ENCODE data around the gene NDUFS7.
"Not testable (repeated sequence)": the region's sequence is repeated elsewhere in the genome, so short reads cannot be mapped to it uniquely, and the experiment has no call there.

The NDUFS7 gene

DNA sequence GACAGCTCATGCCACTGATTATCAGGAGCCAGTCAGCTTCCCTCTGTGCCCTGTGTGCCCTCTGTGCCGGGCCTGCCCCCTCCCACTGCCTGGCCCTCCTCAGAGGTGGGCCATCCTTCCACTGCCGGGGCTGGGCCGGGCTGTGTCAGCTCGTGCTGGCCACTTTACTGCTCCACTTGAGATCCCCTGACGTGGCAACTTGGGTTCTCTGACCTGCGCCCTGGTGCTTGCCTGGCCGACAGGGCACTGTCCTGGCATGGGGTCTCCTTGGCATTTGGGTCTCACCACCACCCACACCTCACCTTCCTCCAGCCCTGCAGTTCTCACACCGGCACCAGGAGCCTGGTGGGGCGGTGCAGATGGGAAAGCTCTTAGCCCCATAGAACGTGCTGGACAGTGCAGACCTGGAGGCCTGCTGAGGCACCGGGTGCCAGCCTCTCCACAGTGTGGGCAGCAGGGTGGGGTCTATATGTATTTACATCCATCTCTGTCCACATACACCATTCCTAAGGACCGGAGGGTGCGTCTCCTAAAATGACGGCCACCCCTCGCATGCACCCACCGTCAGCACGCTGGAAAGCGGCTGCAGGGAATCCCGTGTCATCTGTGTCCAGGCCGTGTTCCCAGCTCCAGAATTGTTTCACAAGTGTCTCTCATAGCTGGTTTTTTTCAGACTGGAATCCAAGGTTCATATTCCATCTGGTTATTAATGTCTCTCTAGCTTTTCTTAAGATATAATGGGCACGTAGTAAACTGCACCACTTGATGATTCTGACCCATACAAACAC, 35.4 kb downstream of the NDUFS7 start:
- TF ChIP-seq ZNF70 (CRISPR knock-in tag; IDR thresholded peaks at IDR 0.05) (no peak), OSR1 (CRISPR knock-in tag; IDR thresholded peaks at IDR 0.05) (no peak), ISL1 (CRISPR knock-in tag; IDR thresholded peaks at IDR 0.05) (no peak), PPARA (CRISPR knock-in tag; IDR thresholded peaks at IDR 0.05; ENCODE audit: borderline replicate concordance) (no peak), ZNF565 (CRISPR knock-in tag; conservative IDR thresholded peaks at IDR 0.05; ENCODE audit: low read depth) (no peak), ARNTL (CRISPR knock-in tag; IDR thresholded peaks at IDR 0.05; ENCODE audit: borderline replicate concordance, low read depth) (no peak), ZC3H10 (CRISPR knock-in tag; IDR thresholded peaks at IDR 0.05) (no peak), ESRRG (CRISPR knock-in tag; IDR thresholded peaks at IDR 0.05) (no peak), TOX (CRISPR knock-in tag; IDR thresholded peaks at IDR 0.05; ENCODE audit: borderline replicate concordance) (no peak), ZFP30 (CRISPR knock-in tag; IDR thresholded peaks at IDR 0.05) (no peak), ZFP3 (CRISPR knock-in tag; IDR thresholded peaks at IDR 0.05) (no peak), ZNF8 (CRISPR knock-in tag; IDR thresholded peaks at IDR 0.05) (no peak), BACH2 (CRISPR knock-in tag; IDR thresholded peaks at IDR 0.05; ENCODE audit: borderline replicate concordance) (no peak), TCF4 (CRISPR knock-in tag; IDR thresholded peaks at IDR 0.05; ENCODE audit: borderline replicate concordance) (no peak), SNAI2 (CRISPR knock-in tag; IDR thresholded peaks at IDR 0.05) (no peak)
- TF ChIP-seq, protein P1, sequence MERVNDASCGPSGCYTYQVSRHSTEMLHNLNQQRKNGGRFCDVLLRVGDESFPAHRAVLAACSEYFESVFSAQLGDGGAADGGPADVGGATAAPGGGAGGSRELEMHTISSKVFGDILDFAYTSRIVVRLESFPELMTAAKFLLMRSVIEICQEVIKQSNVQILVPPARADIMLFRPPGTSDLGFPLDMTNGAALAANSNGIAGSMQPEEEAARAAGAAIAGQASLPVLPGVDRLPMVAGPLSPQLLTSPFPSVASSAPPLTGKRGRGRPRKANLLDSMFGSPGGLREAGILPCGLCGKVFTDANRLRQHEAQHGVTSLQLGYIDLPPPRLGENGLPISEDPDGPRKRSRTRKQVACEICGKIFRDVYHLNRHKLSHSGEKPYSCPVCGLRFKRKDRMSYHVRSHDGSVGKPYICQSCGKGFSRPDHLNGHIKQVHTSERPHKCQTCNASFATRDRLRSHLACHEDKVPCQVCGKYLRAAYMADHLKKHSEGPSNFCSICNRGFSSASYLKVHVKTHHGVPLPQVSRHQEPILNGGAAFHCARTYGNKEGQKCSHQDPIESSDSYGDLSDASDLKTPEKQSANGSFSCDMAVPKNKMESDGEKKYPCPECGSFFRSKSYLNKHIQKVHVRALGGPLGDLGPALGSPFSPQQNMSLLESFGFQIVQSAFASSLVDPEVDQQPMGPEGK (CRISPR knock-in tag; IDR thresholded peaks at IDR 0.05; ENCODE audit: borderline replicate concordance) = no peak
- TF ChIP-seq, protein P2, sequence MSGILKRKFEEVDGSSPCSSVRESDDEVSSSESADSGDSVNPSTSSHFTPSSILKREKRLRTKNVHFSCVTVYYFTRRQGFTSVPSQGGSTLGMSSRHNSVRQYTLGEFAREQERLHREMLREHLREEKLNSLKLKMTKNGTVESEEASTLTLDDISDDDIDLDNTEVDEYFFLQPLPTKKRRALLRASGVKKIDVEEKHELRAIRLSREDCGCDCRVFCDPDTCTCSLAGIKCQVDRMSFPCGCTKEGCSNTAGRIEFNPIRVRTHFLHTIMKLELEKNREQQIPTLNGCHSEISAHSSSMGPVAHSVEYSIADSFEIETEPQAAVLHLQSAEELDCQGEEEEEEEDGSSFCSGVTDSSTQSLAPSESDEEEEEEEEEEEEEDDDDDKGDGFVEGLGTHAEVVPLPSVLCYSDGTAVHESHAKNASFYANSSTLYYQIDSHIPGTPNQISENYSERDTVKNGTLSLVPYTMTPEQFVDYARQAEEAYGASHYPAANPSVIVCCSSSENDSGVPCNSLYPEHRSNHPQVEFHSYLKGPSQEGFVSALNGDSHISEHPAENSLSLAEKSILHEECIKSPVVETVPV (CRISPR knock-in tag; IDR thresholded peaks at IDR 0.05) = no peak
- TF ChIP-seq, protein P3, sequence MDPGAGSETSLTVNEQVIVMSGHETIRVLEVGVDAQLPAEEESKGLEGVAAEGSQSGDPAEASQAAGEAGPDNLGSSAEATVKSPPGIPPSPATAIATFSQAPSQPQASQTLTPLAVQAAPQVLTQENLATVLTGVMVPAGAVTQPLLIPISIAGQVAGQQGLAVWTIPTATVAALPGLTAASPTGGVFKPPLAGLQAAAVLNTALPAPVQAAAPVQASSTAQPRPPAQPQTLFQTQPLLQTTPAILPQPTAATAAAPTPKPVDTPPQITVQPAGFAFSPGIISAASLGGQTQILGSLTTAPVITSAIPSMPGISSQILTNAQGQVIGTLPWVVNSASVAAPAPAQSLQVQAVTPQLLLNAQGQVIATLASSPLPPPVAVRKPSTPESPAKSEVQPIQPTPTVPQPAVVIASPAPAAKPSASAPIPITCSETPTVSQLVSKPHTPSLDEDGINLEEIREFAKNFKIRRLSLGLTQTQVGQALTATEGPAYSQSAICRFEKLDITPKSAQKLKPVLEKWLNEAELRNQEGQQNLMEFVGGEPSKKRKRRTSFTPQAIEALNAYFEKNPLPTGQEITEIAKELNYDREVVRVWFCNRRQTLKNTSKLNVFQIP (CRISPR knock-in tag; IDR thresholded peaks at IDR 0.05; ENCODE audit: borderline replicate concordance, low read depth) = no peak
- TF ChIP-seq, protein P4, sequence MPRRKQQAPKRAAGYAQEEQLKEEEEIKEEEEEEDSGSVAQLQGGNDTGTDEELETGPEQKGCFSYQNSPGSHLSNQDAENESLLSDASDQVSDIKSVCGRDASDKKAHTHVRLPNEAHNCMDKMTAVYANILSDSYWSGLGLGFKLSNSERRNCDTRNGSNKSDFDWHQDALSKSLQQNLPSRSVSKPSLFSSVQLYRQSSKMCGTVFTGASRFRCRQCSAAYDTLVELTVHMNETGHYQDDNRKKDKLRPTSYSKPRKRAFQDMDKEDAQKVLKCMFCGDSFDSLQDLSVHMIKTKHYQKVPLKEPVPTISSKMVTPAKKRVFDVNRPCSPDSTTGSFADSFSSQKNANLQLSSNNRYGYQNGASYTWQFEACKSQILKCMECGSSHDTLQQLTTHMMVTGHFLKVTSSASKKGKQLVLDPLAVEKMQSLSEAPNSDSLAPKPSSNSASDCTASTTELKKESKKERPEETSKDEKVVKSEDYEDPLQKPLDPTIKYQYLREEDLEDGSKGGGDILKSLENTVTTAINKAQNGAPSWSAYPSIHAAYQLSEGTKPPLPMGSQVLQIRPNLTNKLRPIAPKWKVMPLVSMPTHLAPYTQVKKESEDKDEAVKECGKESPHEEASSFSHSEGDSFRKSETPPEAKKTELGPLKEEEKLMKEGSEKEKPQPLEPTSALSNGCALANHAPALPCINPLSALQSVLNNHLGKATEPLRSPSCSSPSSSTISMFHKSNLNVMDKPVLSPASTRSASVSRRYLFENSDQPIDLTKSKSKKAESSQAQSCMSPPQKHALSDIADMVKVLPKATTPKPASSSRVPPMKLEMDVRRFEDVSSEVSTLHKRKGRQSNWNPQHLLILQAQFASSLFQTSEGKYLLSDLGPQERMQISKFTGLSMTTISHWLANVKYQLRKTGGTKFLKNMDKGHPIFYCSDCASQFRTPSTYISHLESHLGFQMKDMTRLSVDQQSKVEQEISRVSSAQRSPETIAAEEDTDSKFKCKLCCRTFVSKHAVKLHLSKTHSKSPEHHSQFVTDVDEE (CRISPR knock-in tag; IDR thresholded peaks at IDR 0.05) = no peak
- TF ChIP-seq, protein P5, sequence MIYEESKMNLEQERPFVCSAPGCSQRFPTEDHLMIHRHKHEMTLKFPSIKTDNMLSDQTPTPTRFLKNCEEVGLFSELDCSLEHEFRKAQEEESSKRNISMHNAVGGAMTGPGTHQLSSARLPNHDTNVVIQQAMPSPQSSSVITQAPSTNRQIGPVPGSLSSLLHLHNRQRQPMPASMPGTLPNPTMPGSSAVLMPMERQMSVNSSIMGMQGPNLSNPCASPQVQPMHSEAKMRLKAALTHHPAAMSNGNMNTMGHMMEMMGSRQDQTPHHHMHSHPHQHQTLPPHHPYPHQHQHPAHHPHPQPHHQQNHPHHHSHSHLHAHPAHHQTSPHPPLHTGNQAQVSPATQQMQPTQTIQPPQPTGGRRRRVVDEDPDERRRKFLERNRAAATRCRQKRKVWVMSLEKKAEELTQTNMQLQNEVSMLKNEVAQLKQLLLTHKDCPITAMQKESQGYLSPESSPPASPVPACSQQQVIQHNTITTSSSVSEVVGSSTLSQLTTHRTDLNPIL (CRISPR knock-in tag; IDR thresholded peaks at IDR 0.05; ENCODE audit: low read depth) = no peak
- ATAC-seq = no peak

DNA sequence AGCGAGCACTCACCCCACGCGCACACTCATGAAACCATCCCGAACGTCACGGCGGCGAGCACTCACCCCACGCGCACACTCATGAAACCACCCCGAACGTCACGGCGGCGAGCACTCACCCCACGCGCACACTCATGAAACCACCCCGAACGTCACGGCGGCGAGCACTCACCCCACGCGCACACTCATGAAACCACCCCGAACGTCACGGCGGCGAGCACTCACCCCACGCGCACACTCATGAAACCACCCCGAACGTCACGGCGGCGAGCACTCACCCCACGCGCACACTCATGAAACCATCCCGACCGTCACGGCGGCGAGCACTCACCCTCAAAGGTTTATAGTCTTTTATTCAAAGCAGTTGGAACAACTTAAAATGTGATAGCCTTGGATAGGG, 36.4 kb downstream of the NDUFS7 start:
- not testable (repeated sequence) for ATAC-seq

DNA sequence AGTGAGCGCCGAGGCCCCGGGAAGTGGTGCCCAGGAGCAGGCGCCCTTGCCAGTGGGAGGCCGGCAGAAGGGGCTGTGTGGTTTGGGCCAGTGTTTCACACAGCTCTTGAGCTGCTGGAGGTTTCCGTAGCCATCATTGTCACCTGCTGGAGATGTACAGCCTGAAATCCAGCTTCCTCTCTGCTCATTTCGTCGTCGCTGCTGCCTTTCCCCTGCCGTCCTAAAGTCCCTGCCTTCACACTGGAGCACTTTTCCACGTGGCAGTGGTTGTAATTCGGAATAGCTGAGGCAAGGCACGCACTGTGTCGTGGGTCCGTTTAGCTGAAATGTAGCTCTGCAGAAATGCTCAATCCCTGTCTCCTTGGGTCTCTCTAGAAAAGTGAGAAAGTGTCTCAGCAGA, 36.9 kb downstream of the NDUFS7 start:
- ATAC-seq = no peak
- no peak for TF ChIP-seq TCF4 (CRISPR knock-in tag; IDR thresholded peaks at IDR 0.05; ENCODE audit: borderline replicate concordance)
- no peak for TF ChIP-seq ZNF70 (CRISPR knock-in tag; IDR thresholded peaks at IDR 0.05)
- TF ChIP-seq PPARA (CRISPR knock-in tag; IDR thresholded peaks at IDR 0.05; ENCODE audit: borderline replicate concordance) = no peak
- no peak for TF ChIP-seq OSR1 (CRISPR knock-in tag; IDR thresholded peaks at IDR 0.05)
- TF ChIP-seq ZNF8 (CRISPR knock-in tag; IDR thresholded peaks at IDR 0.05) = no peak
- TF ChIP-seq, protein P2 (CRISPR knock-in tag; IDR thresholded peaks at IDR 0.05) = no peak
- no peak for TF ChIP-seq TOX (CRISPR knock-in tag; IDR thresholded peaks at IDR 0.05; ENCODE audit: borderline replicate concordance)
- no peak for TF ChIP-seq ISL1 (CRISPR knock-in tag; IDR thresholded peaks at IDR 0.05)
- TF ChIP-seq, protein P1 (CRISPR knock-in tag; IDR thresholded peaks at IDR 0.05; ENCODE audit: borderline replicate concordance) = no peak
- TF ChIP-seq, protein P4 (CRISPR knock-in tag; IDR thresholded peaks at IDR 0.05) = no peak
- TF ChIP-seq BACH2 (CRISPR knock-in tag; IDR thresholded peaks at IDR 0.05; ENCODE audit: borderline replicate concordance) = no peak
